ENCODE measurements around the gene SDK1. TPM values are rescaled to one million over a fixed set of nuclear protein-coding genes. Genes with fewer than 3 reads are reported as not detected.

The SDK1 gene
- total and polyA plus RNA-seq, 2 experiments from 2014 or later, result 2.1 to 10.0 TPM

DNA sequence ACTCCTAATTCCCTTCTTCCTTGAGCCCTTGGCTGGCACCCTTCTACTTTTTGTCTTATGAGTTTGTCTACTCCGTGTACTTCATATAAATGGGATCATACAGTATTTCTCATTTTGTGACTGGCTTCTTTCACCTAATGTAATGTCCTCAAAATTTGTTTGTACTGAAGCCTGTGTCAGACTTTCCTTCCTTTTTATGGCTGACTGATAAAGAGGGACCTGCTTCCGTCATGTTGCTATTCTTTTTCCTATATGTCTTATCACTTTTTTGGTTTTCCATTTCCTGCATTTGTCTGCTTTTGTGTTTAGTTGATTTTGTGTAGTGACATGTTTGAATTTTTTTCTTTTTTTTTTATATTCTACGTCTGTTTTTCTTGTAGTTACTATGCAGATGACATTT lies 470.9 kb downstream of the SDK1 start:
- Histone ChIP-seq H3K36me3 (ENCODE audit: insufficient read depth) (no peaks in the 10 kb centered on the region), H3K9me2 (ENCODE audit: insufficient read depth) (no peaks in the 10 kb centered on the region), H3K27ac (ENCODE audit: low read depth) (no peak overlapping the region), H3K79me2 (replicated peaks; ENCODE audit: insufficient read depth) (no peaks in the 10 kb centered on the region), H3F3A (replicated peaks; ENCODE audit: low read depth) (no peaks in the 10 kb centered on the region), H2AFZ (no peak overlapping the region), H3K27me3 (ENCODE audit: insufficient read depth) (no peaks in the 10 kb centered on the region), H4K20me1 (replicated peaks; ENCODE audit: insufficient read depth) (no peaks in the 10 kb centered on the region), H3K4me2 (no peak overlapping the region), H3K4me3 (no peak overlapping the region), H3K4me1 (ENCODE audit: insufficient read depth) (no peaks in the 10 kb centered on the region)
- no peaks in the 10 kb centered on the region for H3K36me3 Mint-ChIP-seq (ENCODE audit: low read depth)
- H3K4me3 Mint-ChIP-seq, result no peak overlapping the region
- TF ChIP-seq, protein P1, sequence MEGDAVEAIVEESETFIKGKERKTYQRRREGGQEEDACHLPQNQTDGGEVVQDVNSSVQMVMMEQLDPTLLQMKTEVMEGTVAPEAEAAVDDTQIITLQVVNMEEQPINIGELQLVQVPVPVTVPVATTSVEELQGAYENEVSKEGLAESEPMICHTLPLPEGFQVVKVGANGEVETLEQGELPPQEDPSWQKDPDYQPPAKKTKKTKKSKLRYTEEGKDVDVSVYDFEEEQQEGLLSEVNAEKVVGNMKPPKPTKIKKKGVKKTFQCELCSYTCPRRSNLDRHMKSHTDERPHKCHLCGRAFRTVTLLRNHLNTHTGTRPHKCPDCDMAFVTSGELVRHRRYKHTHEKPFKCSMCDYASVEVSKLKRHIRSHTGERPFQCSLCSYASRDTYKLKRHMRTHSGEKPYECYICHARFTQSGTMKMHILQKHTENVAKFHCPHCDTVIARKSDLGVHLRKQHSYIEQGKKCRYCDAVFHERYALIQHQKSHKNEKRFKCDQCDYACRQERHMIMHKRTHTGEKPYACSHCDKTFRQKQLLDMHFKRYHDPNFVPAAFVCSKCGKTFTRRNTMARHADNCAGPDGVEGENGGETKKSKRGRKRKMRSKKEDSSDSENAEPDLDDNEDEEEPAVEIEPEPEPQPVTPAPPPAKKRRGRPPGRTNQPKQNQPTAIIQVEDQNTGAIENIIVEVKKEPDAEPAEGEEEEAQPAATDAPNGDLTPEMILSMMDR (conservative IDR thresholded peaks at IDR 0.05; ENCODE audit: low read depth in 2 of 2), result no peak
- TF ChIP-seq STAT1 (IDR thresholded peaks at IDR 0.05; ENCODE audit: unreplicated experiment) (no peak), ZNF114 (CRISPR knock-in tag; IDR thresholded peaks at IDR 0.05) (no peak), ZNF331 (CRISPR knock-in tag; IDR thresholded peaks at IDR 0.05; ENCODE audit: low read depth) (no peak), POLR2AphosphoS5 (IDR thresholded peaks at IDR 0.05; ENCODE audit: low read depth) (no peak), JUNB (IDR thresholded peaks at IDR 0.05; ENCODE audit: unreplicated experiment) (no peak), EZH2 (IDR thresholded peaks at IDR 0.05; ENCODE audit: low read depth, unreplicated experiment) (no peak), EZH2phosphoT487 (IDR thresholded peaks at IDR 0.05; ENCODE audit: unreplicated experiment) (no peak), NANOG (IDR thresholded peaks at IDR 0.05; ENCODE audit: borderline replicate concordance) (no peak)
- TF ChIP-seq, protein P2, sequence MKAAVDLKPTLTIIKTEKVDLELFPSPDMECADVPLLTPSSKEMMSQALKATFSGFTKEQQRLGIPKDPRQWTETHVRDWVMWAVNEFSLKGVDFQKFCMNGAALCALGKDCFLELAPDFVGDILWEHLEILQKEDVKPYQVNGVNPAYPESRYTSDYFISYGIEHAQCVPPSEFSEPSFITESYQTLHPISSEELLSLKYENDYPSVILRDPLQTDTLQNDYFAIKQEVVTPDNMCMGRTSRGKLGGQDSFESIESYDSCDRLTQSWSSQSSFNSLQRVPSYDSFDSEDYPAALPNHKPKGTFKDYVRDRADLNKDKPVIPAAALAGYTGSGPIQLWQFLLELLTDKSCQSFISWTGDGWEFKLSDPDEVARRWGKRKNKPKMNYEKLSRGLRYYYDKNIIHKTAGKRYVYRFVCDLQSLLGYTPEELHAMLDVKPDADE (IDR thresholded peaks at IDR 0.05), result no peak
- TF ChIP-seq, protein P3, sequence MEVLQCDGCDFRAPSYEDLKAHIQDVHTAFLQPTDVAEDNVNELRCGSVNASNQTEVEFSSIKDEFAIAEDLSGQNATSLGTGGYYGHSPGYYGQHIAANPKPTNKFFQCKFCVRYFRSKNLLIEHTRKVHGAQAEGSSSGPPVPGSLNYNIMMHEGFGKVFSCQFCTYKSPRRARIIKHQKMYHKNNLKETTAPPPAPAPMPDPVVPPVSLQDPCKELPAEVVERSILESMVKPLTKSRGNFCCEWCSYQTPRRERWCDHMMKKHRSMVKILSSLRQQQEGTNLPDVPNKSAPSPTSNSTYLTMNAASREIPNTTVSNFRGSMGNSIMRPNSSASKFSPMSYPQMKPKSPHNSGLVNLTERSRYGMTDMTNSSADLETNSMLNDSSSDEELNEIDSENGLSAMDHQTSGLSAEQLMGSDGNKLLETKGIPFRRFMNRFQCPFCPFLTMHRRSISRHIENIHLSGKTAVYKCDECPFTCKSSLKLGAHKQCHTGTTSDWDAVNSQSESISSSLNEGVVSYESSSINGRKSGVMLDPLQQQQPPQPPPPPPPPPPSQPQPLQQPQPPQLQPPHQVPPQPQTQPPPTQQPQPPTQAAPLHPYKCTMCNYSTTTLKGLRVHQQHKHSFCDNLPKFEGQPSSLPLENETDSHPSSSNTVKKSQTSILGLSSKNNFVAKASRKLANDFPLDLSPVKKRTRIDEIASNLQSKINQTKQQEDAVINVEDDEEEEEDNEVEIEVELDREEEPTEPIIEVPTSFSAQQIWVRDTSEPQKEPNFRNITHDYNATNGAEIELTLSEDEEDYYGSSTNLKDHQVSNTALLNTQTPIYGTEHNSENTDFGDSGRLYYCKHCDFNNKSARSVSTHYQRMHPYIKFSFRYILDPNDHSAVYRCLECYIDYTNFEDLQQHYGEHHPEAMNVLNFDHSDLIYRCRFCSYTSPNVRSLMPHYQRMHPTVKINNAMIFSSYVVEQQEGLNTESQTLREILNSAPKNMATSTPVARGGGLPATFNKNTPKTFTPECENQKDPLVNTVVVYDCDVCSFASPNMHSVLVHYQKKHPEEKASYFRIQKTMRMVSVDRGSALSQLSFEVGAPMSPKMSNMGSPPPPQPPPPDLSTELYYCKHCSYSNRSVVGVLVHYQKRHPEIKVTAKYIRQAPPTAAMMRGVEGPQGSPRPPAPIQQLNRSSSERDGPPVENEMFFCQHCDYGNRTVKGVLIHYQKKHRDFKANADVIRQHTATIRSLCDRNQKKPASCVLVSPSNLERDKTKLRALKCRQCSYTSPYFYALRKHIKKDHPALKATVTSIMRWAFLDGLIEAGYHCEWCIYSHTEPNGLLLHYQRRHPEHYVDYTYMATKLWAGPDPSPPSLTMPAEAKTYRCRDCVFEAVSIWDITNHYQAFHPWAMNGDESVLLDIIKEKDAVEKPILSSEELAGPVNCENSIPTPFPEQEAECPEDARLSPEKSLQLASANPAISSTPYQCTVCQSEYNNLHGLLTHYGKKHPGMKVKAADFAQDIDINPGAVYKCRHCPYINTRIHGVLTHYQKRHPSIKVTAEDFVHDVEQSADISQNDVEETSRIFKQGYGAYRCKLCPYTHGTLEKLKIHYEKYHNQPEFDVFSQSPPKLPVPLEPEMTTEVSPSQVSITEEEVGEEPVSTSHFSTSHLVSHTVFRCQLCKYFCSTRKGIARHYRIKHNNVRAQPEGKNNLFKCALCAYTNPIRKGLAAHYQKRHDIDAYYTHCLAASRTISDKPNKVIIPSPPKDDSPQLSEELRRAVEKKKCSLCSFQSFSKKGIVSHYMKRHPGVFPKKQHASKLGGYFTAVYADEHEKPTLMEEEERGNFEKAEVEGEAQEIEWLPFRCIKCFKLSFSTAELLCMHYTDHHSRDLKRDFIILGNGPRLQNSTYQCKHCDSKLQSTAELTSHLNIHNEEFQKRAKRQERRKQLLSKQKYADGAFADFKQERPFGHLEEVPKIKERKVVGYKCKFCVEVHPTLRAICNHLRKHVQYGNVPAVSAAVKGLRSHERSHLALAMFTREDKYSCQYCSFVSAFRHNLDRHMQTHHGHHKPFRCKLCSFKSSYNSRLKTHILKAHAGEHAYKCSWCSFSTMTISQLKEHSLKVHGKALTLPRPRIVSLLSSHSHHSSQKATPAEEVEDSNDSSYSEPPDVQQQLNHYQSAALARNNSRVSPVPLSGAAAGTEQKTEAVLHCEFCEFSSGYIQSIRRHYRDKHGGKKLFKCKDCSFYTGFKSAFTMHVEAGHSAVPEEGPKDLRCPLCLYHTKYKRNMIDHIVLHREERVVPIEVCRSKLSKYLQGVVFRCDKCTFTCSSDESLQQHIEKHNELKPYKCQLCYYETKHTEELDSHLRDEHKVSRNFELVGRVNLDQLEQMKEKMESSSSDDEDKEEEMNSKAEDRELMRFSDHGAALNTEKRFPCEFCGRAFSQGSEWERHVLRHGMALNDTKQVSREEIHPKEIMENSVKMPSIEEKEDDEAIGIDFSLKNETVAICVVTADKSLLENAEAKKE (CRISPR knock-in tag; IDR thresholded peaks at IDR 0.05), result no peak
- TF ChIP-seq, protein P4, sequence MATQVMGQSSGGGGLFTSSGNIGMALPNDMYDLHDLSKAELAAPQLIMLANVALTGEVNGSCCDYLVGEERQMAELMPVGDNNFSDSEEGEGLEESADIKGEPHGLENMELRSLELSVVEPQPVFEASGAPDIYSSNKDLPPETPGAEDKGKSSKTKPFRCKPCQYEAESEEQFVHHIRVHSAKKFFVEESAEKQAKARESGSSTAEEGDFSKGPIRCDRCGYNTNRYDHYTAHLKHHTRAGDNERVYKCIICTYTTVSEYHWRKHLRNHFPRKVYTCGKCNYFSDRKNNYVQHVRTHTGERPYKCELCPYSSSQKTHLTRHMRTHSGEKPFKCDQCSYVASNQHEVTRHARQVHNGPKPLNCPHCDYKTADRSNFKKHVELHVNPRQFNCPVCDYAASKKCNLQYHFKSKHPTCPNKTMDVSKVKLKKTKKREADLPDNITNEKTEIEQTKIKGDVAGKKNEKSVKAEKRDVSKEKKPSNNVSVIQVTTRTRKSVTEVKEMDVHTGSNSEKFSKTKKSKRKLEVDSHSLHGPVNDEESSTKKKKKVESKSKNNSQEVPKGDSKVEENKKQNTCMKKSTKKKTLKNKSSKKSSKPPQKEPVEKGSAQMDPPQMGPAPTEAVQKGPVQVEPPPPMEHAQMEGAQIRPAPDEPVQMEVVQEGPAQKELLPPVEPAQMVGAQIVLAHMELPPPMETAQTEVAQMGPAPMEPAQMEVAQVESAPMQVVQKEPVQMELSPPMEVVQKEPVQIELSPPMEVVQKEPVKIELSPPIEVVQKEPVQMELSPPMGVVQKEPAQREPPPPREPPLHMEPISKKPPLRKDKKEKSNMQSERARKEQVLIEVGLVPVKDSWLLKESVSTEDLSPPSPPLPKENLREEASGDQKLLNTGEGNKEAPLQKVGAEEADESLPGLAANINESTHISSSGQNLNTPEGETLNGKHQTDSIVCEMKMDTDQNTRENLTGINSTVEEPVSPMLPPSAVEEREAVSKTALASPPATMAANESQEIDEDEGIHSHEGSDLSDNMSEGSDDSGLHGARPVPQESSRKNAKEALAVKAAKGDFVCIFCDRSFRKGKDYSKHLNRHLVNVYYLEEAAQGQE (IDR thresholded peaks at IDR 0.05; ENCODE audit: unreplicated experiment), result no peak
- H3K27me3 Mint-ChIP-seq (ENCODE audit: insufficient read depth, low read depth, poor library complexity), result peaks cover 4% of the 10 kb centered on the region
- no peak for DNase-seq (ENCODE audit: low spot score)
- no peak for ATAC-seq
- H3K4me1 Mint-ChIP-seq, result peaks cover 14% of the 10 kb centered on the region
- no peak overlapping the region for H3K27ac Mint-ChIP-seq
- H3K9me3 Mint-ChIP-seq, result peaks cover 7% of the 10 kb centered on the region; the same call in 2 of the 3 replicates

All from GM23338 (cell line).